Measurements from ENCODE around the gene GNB1L.

DNA sequence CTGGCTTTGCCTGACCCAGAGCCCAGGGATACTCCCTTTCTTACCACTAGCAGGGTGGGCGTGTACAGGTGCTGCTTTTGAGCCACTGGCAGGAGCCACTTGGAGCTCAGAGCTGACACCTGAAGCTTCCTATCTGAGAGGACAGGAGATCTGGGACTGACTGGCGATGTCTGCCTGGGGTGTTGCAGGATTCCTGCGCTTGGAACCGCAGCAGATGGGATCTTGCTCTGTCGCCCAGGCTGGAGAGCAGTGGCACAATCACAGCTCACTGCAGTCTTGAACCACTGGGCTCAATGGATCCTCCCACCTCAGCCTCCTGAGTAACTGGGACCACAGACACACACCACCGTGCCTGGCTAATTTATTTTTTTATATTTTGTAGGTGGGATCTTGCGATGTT lies 113.6 kb downstream of the GNB1L start:
- TF ChIP-seq, protein P1, sequence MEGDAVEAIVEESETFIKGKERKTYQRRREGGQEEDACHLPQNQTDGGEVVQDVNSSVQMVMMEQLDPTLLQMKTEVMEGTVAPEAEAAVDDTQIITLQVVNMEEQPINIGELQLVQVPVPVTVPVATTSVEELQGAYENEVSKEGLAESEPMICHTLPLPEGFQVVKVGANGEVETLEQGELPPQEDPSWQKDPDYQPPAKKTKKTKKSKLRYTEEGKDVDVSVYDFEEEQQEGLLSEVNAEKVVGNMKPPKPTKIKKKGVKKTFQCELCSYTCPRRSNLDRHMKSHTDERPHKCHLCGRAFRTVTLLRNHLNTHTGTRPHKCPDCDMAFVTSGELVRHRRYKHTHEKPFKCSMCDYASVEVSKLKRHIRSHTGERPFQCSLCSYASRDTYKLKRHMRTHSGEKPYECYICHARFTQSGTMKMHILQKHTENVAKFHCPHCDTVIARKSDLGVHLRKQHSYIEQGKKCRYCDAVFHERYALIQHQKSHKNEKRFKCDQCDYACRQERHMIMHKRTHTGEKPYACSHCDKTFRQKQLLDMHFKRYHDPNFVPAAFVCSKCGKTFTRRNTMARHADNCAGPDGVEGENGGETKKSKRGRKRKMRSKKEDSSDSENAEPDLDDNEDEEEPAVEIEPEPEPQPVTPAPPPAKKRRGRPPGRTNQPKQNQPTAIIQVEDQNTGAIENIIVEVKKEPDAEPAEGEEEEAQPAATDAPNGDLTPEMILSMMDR (IDR thresholded peaks at IDR 0.05): no peak
- no peak for TF ChIP-seq EP300 (IDR thresholded peaks at IDR 0.05)
- TF ChIP-seq POLR2AphosphoS5 (IDR thresholded peaks at IDR 0.05): no peak
